HG02970 (cell line): ENCODE results near the gene DYSF.

ENCODE experiments used
- ATAC-seq: cut with Tn5 transposase; IDR thresholded peaks from one replicate; pipeline ENCODE4 v1.9.1; 2021; ENCODE audit warnings: mild to moderate bottlenecking, moderate library complexity, moderate number of reproducible peaks; ENCODE audit not compliant: unreplicated experiment, low FRiP score

The DYSF gene

DNA sequence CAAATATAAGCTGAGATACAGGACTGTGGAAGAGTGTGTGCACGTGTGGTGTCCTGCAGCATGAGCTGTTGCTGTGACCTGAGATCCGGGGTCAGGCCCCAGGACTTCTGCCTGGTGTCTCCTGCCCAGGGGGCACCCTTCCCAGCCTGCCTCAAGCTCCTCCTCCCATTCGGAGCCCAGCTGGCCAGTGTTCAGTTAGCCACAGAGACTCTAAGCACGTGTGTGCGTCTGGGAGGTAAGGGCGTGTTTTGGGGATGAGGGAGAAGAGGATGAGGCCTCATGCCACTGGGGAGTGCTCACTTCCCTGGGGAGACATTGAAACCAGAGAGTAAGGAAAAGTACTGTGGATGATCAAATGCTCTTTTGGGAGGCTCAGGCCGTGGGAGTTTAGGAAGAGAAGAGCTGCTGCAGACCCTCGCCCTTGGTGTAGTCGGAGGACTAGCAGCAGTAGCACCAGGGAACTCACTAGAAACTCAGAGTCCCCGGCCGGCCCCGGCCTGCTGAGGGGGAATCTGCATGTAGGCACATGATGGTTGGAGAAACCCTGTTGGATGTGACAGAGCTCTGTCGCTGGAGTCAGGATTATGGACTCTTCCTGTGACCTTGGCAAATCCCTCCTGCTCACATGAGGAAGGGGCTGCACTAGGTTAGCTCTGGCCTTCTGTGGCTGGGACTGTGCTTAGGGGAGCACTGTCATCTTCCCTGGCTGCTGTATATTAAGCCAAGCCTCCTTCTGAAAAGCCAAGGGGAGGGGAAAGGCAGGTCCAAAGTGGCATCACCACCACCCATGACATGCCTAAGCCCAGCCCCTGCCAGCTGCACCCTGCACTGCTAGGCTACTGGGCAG is 231.1 kb downstream of the DYSF start:
- ATAC-seq: no peak

DNA sequence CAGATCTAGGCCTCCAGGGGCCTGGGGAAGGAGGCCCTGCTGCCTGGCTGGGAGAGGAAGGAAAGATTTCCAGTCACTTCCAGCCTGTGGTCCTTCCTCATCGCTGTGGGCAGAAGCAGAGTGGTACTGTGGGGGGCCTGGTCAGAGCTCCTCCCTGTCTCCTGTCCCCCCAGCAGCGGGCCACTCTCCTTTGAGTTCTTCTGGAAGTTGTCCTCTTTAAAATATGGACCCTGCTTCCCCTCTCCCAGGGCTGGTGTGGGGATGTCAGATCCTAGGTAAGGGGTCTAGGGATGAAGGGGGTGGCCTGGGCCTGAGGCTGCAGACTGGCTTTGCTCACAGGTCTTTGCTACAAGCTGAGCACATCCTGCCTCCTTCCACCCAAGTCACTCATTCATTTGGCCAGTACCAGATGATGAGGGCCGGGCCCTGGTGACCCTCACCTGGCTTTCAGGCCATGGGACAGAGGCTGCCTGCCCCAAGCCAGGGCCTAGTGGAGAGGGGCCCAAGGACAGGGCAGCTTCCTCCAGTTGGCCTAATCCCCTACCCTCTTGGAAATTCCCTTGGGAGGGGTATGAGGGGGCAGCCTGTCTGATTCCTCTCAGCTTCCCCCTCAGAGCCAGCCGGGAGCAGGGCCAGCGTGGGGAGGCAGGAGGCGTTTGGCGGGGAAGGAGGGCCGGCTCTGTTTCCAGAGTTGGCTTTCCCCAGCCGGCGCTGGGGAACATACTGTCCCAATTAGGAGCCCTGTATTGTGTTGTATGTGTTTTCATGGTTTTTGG is 231.9 kb downstream of the DYSF start:
- no peak for ATAC-seq

DNA sequence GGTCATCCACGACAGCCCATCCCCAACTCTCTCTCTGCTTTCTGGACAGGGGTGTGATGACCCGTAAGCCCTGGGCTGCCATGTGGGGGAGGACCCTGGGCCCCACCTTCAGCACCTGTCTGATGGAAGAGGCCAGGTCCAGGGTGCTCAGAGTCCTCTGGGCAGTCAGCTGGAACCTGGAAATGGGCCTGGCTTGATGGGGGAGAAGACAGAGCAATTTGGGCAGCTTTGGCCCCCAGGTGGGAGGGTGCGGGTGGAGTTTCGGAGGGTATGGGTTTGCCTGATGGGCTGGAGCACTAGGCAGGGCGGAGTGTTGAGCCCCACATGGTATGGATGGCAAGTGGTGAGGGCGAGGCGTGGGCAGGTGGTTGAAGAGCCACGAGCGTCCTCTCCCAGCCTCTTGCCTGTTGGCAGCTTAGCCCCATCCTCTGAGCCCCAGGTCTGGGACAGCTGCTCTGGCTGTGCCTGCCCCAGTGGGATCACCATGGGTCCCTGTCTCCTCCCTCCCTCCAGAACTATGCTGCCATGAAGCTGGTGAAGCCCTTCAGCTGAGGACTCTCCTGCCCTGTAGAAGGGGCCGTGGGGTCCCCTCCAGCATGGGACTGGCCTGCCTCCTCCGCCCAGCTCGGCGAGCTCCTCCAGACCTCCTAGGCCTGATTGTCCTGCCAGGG is 232.7 kb downstream of the DYSF start:
- no peak for ATAC-seq

DNA sequence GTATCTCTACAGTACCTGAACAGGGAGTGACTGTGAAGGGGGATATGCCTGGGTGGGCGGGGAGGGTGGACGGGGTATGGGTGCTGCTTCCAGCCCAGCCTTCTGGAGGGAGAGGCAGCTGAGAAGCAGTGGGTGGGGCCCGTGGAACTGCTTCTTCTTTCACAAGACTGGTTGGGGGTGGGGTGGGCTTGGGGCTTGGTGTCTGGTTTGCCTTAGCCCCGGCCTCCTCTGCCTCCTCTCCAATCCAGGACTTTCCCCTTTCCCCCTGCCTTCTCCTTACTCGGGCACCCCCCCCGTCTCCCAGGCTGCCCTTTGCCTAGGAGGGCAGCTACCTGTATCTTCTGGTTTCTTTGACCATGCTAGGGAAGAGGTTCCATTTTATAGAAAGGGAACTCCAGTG is 233.4 kb downstream of the DYSF start:
- no peak for ATAC-seq

GRCh38 chr2:71687412-71687811 is 234.1 kb downstream of the DYSF start:
- no peak for ATAC-seq

GRCh38 chr2:71688530-71688929 is 235.2 kb downstream of the DYSF start:
- no peak for ATAC-seq

- no peak for ATAC-seq
These were observed 236.0 kb downstream of the DYSF start for GRCh38 chr2:71689393-71689792.

DNA sequence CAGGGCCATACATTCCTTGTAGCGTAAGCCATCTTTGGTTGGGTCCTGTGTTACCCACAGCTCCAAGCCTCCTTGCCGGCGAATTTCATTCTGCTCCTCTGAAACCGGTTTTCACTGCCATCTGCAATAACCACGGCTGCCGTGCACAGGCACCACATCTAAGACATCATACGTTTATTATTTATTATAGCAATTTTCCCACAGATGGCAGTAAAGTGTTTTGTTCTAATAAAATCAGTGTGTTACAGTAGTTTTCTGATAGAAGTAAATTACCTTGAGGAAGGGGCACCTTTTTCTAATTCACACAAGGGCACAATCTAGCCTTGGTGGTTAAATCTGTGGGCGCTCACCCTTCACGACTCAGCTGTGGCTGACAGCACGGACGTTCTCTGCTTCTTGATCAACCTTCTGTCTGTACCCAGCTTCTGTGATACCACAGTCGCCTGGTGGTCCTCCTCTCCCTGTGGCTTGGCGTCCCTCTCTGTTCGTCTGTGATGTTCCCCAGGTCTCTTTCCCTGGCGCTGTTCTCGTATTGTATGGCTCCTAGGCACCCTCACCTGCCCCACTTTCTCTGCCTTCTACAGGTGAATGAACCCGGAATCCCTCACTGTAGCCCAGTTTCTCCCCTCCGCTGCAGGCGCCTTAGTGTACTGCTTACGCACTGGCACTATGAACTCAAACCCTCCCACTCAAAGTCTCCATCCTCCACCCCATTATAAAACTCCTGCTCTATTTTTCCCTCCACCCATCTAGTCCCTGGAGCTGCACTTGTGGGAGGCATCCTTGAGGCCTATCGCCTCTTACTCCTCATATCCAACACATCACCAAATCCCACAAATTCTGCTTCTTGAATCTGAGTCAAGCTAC is 236.8 kb downstream of the DYSF start:
- no peak for ATAC-seq

DNA sequence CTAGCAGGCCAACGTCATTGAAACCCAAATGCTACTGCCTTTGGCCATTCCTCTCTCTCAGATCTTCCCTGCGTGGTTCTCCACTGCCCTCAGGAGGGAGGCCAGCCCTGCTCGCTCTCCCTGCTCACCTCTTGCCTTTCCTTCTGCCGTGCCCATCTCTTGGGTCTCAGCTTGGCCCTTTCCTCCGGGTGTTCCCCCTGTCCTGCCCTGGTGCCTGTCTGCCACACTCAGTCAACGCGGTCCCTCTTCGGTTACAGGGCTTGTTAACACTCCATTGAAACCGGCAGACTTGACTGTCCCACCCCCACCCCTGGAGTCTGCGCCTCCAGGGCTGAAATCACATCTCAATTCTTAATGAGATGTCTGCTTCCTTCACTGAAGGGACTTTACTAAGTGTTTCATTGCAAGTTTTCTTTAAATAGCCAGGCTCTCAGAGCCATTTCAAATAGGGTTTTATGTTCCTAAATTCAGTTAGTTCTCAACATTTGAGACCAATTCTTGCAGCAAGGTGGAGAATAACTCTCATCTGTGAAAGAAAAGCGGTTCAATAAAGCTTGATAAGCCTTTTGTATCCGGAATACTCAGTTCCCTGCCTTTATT is 237.6 kb downstream of the DYSF start:
- no peak for ATAC-seq

- ATAC-seq: no peak
These were observed 238.5 kb downstream of the DYSF start for GRCh38 chr2:71691747-71692441.

- no peak for ATAC-seq
These were observed 239.4 kb downstream of the DYSF start for GRCh38 chr2:71692621-71693277.

DNA sequence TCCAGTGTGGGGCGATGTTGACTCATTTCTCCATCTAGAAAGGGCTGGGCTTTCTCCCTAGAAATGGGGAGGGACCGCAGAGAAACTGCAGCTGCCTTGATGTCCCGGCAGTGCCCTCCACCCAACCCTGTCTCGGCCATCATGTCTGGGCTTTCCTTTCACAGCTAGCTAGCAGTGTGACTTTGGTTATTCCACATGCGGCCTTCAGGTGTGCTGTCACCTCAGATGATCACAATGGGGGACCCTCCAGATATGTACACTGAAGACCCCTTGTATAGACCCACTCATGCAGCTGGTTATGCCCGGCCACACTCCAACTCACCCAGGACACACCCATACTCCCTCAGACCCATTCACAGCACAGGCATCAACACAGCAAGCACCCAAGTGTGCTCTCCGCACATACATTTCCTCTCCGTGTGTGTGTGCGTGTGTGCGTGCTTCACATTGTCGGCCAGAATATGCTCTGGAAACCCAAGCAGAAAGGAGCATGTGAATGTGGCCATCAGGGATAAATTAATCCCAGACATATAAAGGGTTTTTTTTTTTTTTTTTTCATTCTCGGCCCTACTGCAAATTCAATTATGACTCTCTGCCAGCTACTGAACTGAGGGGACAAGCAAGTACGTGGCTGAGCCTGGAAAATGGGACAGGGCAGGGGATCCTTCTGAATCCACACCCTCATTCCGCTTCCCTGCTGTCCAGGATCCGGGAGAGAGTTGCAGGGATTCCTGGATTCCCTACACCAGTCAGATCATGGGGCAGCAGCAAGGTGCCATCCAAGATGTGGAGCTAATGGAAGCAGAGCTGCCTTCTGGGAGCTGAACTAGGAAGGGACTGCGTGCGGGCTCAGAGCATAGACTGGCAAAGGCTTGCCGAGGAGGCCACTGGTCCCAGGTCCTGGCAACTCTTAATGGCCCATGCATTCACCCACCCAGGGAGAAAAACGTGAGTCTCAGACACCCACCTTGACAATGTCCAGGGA is 240.2 kb downstream of the DYSF start:
- no peak for ATAC-seq

DNA sequence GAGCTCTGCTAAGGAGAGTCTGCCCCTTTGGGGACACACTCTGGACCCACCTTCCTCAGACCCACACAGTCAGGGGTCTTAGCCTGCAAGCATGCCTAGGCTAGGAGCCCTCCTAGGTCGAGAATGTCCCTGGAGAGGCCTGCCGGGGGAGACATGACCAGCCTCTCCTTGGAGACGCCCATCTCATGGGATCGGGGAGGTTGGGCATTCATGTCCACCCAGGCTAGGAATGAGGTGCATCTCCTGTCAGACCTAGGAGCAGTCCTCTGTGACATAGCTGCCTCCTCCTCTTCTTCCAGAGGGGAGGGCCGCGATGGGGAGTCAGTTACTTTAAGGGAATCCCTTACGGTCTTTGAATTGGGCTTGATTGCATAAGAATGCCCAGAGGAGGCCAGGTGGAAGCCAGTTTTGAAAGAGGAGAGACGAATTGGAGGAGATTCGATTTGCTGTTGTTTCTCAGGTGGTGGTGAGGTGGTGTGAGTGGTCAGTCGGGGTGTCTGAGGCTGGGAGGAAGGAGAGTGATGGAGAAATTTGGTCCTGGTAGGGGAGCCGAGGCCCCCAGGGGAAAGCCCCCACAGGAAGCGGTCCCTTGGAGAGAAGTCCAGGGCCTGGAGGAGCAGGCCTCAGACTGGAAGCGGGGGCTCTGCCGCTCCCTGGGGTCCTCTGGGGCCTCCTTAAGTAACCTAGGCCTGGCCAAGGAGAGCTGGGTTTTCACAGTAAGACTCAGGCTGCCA is 241.3 kb downstream of the DYSF start:
- ATAC-seq: no peak

GRCh38 chr2:71695235-71696120 is 242.1 kb downstream of the DYSF start:
- ATAC-seq: no peak

- ATAC-seq: no peak
These were observed 243.0 kb downstream of the DYSF start for GRCh38 chr2:71696381-71696780.
